ENCODE data around the gene OR3A2. TPM values are rescaled to one million over a fixed set of nuclear protein-coding genes. Genes with fewer than 3 reads are reported as not detected.
"Not testable (repeated sequence)": the region's sequence is repeated elsewhere in the genome, so short reads cannot be mapped to it uniquely, and the experiment has no call there.

OR3A2 gene
- total RNA-seq (under 1 TPM in 3 of 6 donors, not detected in 3; 0.35 to 0.56 (median 0.46) TPM), polyA plus RNA-seq (under 1 TPM in 1 of 2 donors, not detected in 1; 0.12 TPM)

DNA sequence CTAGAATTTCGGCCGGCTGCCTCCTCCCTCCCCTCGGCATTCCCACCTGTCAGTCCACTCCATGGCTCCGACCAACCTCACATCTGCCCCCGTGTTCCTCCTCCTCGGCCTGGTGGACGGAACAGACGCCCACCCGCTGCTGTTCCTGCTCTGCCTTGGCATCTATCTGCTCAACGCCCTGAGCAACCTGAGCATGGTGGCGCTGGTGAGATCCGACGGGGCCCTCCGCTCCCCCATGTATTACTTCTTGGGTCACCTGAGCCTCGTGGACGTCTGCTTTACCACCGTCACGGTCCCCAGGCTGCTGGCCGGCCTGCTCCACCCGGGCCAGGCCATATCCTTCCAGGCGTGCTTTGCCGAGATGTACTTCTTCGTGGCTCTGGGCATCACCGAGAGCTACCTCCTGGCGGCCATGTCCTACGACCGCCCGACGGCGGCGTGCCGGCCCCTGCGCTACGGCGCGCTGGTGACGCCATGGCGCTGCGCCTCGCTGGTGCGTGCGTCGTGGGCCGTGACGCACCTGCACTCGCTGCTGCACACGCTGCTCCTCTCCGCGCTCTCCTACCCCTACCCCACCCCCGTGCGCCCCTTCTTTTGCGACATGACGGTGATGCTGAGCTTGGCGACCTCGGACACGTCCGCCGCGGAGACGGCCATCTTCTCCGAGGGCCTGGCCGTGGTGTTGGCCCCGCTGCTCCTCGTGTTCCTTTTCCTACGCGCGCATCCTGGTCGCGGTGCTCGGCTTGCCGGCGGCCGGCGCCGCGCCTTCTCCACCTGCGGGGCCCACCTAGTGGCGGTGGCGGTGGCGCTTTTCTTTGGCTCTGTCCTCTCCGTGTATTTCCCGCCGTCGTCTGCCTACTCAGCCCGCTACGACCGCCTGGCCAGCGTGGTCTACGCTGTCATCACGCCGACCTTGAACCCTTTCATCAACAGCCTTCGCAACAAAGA lies at the start of gene OR3A2:
TSS of gene OR3A2 (minus strand) at position 440 of the 948 bp plus-strand sequence.
- peaks cover 0 to 23% (median 2%) of the 10 kb centered on the region in 4 donors for H3K27me3 ChIP-seq
- TF ChIP-seq, protein P1, sequence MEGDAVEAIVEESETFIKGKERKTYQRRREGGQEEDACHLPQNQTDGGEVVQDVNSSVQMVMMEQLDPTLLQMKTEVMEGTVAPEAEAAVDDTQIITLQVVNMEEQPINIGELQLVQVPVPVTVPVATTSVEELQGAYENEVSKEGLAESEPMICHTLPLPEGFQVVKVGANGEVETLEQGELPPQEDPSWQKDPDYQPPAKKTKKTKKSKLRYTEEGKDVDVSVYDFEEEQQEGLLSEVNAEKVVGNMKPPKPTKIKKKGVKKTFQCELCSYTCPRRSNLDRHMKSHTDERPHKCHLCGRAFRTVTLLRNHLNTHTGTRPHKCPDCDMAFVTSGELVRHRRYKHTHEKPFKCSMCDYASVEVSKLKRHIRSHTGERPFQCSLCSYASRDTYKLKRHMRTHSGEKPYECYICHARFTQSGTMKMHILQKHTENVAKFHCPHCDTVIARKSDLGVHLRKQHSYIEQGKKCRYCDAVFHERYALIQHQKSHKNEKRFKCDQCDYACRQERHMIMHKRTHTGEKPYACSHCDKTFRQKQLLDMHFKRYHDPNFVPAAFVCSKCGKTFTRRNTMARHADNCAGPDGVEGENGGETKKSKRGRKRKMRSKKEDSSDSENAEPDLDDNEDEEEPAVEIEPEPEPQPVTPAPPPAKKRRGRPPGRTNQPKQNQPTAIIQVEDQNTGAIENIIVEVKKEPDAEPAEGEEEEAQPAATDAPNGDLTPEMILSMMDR (IDR thresholded peaks at IDR 0.05), result no peak

DNA sequence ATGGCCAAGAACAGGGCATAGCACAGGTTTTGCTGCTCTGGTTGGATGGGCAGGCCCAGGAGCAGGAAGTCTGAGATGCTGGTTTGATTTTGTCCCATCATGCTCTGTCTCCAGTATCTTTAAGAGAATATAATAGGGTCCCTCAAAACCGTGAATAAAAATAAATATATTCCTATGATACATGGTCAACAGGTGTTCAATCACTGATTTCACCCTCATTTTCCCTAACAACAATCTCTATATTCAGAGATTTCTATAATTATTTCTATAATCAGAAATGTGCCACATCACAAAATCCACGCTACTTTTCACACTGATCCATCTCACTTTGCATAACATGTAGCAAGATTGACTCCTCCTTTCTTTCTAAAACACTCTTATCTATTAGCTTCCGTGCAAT lies 47.6 kb upstream of the OR3A2 start, which contains the start of gene OR1E2:
TSS of gene OR1E2 (minus strand) at position 101 of the 400 bp plus-strand sequence. CDS start at position 101, 0 bp downstream.
- FAIRE-seq, result no peak
- WGBS, 2 donors, result 44 to 59% methylated on average over 3 of the region's 3 CpGs
- Histone ChIP-seq H3K4me3 (no peak within 1 kb of the TSS), H3K36me3 (no peaks in the 10 kb centered on the region), H3K4me1 (no peaks in the 10 kb centered on the region), H3K27me3 (no peaks in the 10 kb centered on the region), H3K9me3 (no peaks in the 10 kb centered on the region), H3K27ac (no peak within 1 kb of the TSS)
- TF ChIP-seq, protein P1 (IDR thresholded peaks at IDR 0.05), result no peak
- intact Hi-C loops (cut with DNase I), result no loop called here
- no peak for DNase-seq
- ATAC-seq, result no peak

More for the DNA sequence above, at the start of gene OR3A2:
- Histone ChIP-seq H3K27ac (no peak within 1 kb of the TSS), H3K4me3 (peak within 1 kb of the TSS in 1 of 4 donors; percentile 8), H3K9me3 (no peaks in the 10 kb centered on the region), H3K36me3 (no peaks in the 10 kb centered on the region), H3K4me1 (no peaks in the 10 kb centered on the region)
- FAIRE-seq, result no peak
- DNase-seq, result peak in 1 of 6 donors; percentile 31
- ATAC-seq, result peak in 1 of 4 donors; percentile 68
- WGBS, 2 donors, result 23% methylated on average over 85 to 92 of the region's 92 CpGs
- intact Hi-C loops (cut with DNase I), result no loop called here

DNA sequence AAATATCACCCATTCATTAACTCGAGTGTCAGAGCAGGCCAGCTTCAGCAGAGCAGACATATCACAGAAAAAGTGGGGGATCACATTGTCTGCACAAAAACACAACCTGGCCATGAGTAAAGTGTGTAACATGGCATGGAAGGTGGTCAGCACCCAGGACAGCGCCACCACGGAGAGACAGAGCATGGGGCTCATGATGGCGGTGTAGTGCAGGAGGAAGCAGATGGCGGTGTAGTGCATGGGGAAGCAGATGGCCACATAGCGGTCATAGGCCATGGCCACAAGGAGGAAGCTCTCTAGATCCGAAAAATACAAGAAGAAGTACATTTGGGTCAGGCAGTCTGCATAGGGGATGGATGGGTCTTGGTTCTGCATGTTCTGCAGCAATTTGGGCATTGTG lies 47.1 kb upstream of the OR3A2 start:
- DNase-seq (peak in 1 of 6 donors; percentile 16), ATAC-seq (peak in 1 of 4 donors; percentile 72)
- intact Hi-C loops (cut with DNase I); H3K4me1 ChIP-seq; H3K4me3 ChIP-seq; H3K9me3 ChIP-seq; H3K27ac ChIP-seq; H3K27me3 ChIP-seq; FAIRE-seq; H3K36me3 ChIP-seq: not testable (repeated sequence)
- WGBS, 2 donors, result 32 to 35% methylated on average over 7 of the region's 7 CpGs

DNA sequence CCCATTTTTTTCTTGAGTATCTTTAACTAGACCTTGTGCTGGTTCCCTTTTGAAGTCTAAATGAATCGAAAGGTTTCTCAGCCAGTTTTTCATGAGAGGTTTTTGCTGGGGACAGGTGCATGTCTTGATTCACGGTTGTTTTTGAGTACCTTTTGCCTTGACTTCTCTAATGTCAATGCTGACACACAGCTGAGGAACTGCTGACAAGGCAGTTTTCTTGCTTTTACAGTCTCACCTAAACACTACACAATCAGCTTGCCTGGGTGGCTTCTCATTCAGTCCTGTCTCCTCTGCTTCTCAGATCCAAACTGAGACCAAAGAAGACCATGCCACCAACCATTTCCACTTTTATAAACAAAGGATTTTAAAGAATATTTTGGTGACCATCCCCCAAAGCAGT lies 32.1 kb upstream of the OR3A2 start:
- WGBS, 2 donors, result 32 to 36% methylated on average over 2 of the region's 2 CpGs
- no peaks in the 10 kb centered on the region for H3K4me1 ChIP-seq
- H3K27me3 ChIP-seq, result no peaks in the 10 kb centered on the region
- H3K9me3 ChIP-seq, result no peaks in the 10 kb centered on the region
- ATAC-seq (no peak), FAIRE-seq (no peak), DNase-seq (no peak)
- no peak overlapping the region for H3K4me3 ChIP-seq
- H3K36me3 ChIP-seq, result no peaks in the 10 kb centered on the region
- intact Hi-C loops (cut with DNase I), result no loop called here
- TF ChIP-seq, protein P1 (IDR thresholded peaks at IDR 0.05), result no peak
- H3K27ac ChIP-seq, result no peak overlapping the region

DNA sequence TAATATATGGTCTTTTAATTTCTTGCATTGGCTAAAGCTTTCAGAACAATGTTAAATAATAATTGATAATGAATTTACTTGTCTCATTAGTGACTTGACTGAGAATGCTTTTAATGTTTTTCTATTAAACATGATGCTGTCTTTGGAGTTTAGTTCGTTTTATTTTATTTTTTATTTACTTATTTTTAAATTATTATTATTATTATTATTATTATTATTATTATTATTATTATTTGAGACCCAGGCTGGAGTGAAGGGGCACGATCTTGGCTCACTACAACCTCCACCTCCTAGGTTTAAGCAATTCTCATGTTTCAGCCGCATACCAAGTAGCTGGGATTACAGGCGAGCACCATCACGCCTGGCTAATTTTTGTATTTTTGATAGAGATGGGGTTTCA lies 29.5 kb upstream of the OR3A2 start:
- intact Hi-C loops (cut with DNase I), result no loop called here
- H3K27me3 ChIP-seq, result no peaks in the 10 kb centered on the region
- ATAC-seq, result no peak
- 67 to 82% methylated on average over 5 of the region's 5 CpGs for WGBS, 2 donors
- DNase-seq, result no peak
- H3K9me3 ChIP-seq, result no peaks in the 10 kb centered on the region
- no peaks in the 10 kb centered on the region for H3K36me3 ChIP-seq
- FAIRE-seq, result no peak
- TF ChIP-seq, protein P1 (IDR thresholded peaks at IDR 0.05), result no peak
- H3K4me3 ChIP-seq, result no peak overlapping the region
- no peak overlapping the region for H3K27ac ChIP-seq
- H3K4me1 ChIP-seq, result no peaks in the 10 kb centered on the region

DNA sequence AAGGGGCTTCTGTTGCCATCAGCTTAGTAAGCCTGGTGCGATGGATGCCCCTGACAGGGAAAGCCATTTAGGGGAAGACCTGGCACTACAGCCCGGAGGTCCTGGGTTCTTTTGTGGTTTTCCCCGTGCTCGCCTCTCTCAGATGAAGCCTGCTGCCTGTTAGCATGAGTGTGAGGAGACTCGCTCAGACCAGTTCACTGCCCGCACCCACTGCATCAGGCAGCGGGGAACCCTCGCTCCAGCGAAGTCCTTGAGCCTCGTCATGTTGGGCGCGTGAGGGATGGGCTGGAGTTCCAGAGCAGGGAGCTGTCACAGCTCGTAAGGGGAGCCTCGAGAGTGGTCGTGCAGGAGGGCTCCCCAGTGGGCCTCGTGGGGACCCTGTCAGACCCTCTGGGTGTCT lies 26.1 kb upstream of the OR3A2 start:
- FAIRE-seq; ATAC-seq; DNase-seq; intact Hi-C loops (cut with DNase I); H3K9me3 ChIP-seq; H3K36me3 ChIP-seq; H3K4me1 ChIP-seq; H3K27ac ChIP-seq; H3K4me3 ChIP-seq; H3K27me3 ChIP-seq: not testable (repeated sequence)
- WGBS, 2 donors, result 50 to 64% methylated on average over 1 to 5 of the region's 16 CpGs
